GM13977 (cell line): ENCODE results near the gene EFHB.
"Not testable (repeated sequence)": the region's sequence is repeated elsewhere in the genome, so short reads cannot be mapped to it uniquely, and the experiment has no call there.

Experiments used
- DNase-seq: peaks from one replicate; pipeline ENCODE4 v3.0.0; 2012; ENCODE audit warnings: low spot score
- in situ Hi-C: fragments of 300-500 bp; cut with MboI; formaldehyde crosslinking; loops from one replicate; pipeline ENCODE4 v1.12.0; 2022; ENCODE audit warnings: low sequenced_read_pairs, low pct_unique_long_range_greater_than_20kb, mixed read lengths, inconsistent platforms; ENCODE audit not compliant: unreplicated experiment
- TF ChIP-seq, protein P1 (sequence below): IDR thresholded peaks from 2 replicates; pipeline ENCODE4 v1.5.1; 2012; ENCODE audit warnings: mild to moderate bottlenecking, control low read depth; ENCODE audit not compliant: insufficient read depth; ENCODE audit errors: extremely low read depth, missing control alignments

Gene EFHB

DNA sequence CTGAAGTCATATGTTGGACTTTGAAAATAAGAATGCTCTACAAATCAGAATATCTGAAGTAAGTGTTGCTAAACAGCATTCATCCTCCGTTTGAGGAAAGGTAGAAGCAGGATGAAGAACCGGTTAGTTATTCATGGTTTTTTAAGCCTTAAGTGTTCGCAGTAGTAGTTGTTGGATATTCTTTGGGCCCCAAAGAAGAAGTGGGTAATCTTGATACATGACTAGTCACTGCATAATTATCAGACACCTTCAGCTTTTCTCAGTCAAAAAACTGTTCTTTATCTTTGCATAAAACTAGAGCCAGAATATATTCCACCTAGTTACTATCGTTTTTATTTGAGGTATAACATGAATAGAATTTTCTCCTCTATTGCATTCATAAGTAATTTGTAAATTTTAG is 26.7 kb upstream of the EFHB start:
- in situ Hi-C loops, result no loop called here
- TF ChIP-seq, protein P1, sequence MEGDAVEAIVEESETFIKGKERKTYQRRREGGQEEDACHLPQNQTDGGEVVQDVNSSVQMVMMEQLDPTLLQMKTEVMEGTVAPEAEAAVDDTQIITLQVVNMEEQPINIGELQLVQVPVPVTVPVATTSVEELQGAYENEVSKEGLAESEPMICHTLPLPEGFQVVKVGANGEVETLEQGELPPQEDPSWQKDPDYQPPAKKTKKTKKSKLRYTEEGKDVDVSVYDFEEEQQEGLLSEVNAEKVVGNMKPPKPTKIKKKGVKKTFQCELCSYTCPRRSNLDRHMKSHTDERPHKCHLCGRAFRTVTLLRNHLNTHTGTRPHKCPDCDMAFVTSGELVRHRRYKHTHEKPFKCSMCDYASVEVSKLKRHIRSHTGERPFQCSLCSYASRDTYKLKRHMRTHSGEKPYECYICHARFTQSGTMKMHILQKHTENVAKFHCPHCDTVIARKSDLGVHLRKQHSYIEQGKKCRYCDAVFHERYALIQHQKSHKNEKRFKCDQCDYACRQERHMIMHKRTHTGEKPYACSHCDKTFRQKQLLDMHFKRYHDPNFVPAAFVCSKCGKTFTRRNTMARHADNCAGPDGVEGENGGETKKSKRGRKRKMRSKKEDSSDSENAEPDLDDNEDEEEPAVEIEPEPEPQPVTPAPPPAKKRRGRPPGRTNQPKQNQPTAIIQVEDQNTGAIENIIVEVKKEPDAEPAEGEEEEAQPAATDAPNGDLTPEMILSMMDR, result no peak
- no peak for DNase-seq

DNA sequence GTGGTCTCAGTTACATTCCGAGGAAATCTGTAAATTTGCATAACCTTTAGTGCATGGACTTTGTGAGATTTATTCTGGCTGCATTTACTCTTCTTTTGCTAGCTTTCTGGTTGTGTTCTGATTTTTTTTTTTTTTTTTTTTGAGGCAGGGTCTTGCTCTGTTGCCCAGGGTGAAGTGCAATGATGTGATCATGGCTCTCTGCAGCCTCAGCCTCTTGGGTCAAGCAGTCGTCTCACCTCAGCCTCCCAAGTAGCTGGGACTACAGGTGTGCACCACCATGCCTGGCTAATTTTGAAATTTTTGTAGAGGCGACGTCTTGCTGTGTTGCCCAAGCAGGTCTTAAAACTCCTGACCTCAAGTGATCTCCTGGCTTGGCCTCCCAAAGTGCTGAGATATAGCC is 25.5 kb upstream of the EFHB start:
- in situ Hi-C loops, result no loop called here
- DNase-seq, result no peak
- TF ChIP-seq, protein P1, result no peak

DNA sequence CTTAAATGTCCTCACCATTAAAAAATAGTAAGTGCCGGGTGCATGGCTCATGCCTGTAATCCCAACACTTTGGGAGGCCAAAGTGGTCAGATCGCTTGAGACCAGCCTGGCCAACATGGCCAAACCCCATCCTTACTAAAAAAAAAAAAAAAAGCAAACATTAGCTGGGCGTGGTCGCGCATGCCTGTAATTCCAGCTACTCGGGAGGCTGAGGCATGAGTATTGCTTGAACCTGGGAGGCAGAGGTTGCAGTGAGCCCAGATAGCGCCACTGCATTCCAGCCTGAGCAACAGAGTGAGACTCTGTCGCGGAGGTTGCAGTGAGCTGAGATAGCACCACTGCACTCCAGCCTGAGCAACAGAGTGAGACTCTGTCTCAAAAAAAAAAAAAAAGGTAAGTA is 23.3 kb upstream of the EFHB start:
- DNase-seq, in situ Hi-C loops: not testable (repeated sequence)

DNA sequence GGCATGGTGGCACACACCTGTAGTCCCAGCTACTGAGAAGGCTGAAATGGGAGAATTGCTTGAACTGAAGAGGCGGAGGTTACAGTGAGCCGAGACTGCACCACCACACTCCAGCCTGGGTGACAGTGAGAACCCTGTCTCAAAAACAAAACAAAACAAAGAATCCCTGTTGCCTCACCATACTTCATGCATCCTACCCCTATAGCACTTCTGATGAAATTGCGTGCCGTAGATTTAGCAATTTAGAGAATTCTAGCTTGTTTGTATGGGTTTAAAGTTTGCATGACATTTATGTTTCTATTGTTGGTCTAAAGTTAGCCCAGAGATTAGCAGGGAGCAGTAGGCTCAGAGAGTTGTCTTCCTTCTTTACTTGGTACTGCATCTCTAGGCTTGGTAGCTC is 20.7 kb upstream of the EFHB start:
- no peak for DNase-seq
- in situ Hi-C loops, result no loop called here
- TF ChIP-seq, protein P1, result no peak

DNA sequence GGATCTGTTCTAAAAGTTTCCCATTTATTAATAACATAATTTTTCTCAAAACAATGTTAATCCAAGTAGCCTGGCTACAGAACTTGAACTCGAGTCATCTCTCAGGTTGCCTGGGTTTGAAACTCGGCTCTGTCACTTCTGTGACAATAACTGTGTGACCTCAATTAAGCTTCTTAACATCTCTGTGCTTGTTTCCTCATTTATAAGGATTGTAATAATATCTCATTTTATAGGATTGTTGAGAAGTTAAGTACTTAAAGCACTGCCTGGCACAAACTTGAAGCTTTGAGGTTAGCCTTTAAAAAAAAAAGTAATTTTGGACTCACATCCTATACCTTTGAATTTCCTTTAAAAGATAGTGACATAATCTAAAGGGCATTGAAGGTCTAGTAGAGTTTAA is 16.3 kb upstream of the EFHB start:
- DNase-seq, result no peak
- TF ChIP-seq, protein P1, result no peak
- in situ Hi-C loops, result no loop called here

DNA sequence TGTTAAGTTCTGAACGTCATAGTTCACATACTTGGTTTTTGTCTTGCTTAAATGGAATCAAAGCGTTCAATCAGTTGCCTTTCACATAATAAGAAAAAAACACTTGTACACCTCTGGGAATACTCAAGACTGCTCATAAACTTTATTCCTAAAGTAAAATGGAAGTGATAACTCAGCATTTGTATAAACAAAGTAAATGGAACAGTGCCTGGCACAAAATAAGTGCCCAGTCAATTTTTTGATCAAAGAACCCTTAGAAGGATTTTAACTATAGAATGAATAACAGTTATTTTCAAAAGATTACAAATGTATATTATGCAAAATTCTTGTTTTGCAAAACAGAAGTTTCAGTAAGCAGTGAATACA is 14.2 kb upstream of the EFHB start:
- DNase-seq, result no peak
- in situ Hi-C loops, result no loop called here
- TF ChIP-seq, protein P1, result no peak

DNA sequence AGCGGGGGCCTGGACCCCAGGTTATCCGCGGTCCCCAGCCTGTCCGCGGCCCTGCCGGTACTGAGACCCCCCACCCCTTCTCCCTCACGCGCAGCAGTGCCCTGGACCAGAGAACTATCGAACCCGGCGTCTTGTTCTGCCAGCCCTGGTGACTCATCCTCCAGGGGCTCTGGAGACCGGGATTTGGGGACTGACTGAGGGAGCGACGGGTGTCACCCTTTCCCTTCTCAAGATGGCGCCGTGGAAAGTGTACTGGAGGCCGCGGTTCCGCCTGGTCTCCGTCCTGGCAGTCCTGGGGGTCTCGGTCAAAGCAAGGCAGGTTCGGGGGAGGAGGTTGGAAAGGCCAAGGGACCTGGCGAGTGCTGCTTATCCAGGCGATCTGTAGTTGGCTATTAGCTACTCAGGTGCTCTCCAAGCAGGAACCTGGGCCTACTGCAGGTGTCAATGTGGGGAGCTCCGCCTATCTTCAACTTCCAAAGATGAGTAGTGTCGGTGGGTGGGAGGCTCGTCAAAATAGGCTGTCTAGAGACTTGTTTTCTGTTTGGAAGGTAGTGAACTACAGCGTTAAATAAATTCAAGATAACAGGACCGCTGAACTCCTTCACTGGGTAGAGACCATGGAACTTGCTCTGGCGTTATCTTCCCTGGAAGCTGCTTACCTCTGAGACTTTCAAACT is 13.7 kb upstream of the EFHB start:
- DNase-seq, result peak; percentile 39
- in situ Hi-C loops, result no loop called here
- TF ChIP-seq, protein P1, result no peak
